NCI-H2227 (cell line): ENCODE results near the gene CPE.

Experiments used
- DNase-seq: peaks from one replicate; lab custom pipeline; 2025; ENCODE audit not compliant: unreplicated experiment; lab: John Stamatoyannopoulos, UW

The CPE gene

GRCh38 chr4:165505958-165506837, 127.4 kb downstream of the CPE start:
- no peak for DNase-seq

- DNase-seq, result no peak
Observed at GRCh38 chr4:165506849-165507248, 128.0 kb downstream of the CPE start.

GRCh38 chr4:165507381-165507780, 128.6 kb downstream of the CPE start:
- no peak for DNase-seq

- no peak for DNase-seq
Observed at GRCh38 chr4:165508372-165509120, 129.7 kb downstream of the CPE start.

- no peak for DNase-seq
Observed at GRCh38 chr4:165512424-165512823, 133.6 kb downstream of the CPE start.

GRCh38 chr4:165514739-165515138, 135.9 kb downstream of the CPE start:
- no peak for DNase-seq

GRCh38 chr4:165515201-165515600, 136.4 kb downstream of the CPE start:
- no peak for DNase-seq

- no peak for DNase-seq
Observed at GRCh38 chr4:165516281-165516833, 137.5 kb downstream of the CPE start.

- DNase-seq, result no peak
Observed at GRCh38 chr4:165517216-165517615, 138.4 kb downstream of the CPE start.

- no peak for DNase-seq
Observed at GRCh38 chr4:165518024-165518616, 139.3 kb downstream of the CPE start.

GRCh38 chr4:165518686-165519085, 139.9 kb downstream of the CPE start:
- DNase-seq, result no peak

- no peak for DNase-seq
Observed at GRCh38 chr4:165519591-165519990, 140.8 kb downstream of the CPE start.

GRCh38 chr4:165520086-165520485, 141.3 kb downstream of the CPE start:
- DNase-seq, result no peak

GRCh38 chr4:165522050-165522449, 143.2 kb downstream of the CPE start:
- no peak for DNase-seq

GRCh38 chr4:165524532-165525190, 145.9 kb downstream of the CPE start:
- no peak for DNase-seq

GRCh38 chr4:165532976-165533375, 154.2 kb downstream of the CPE start:
- DNase-seq, result no peak

- peak; percentile 50 for DNase-seq
Observed at GRCh38 chr4:165537028-165537648, 158.3 kb downstream of the CPE start.

- no peak for DNase-seq
Observed at GRCh38 chr4:165539801-165540200, 161.0 kb downstream of the CPE start.

- no peak for DNase-seq
Observed at GRCh38 chr4:165540206-165540830, 161.5 kb downstream of the CPE start.

GRCh38 chr4:165541851-165542459, 163.1 kb downstream of the CPE start:
- DNase-seq, result no peak
